Cardiac muscle cell (in vitro differentiated cells and primary cell): Measurements from ENCODE around the gene BCCIP. TPM values are rescaled to one million over a fixed set of nuclear protein-coding genes. Genes with fewer than 3 reads are reported as not detected.

ENCODE experiments used
- DNase-seq, 2 donors: peaks; one replicate each; pipeline versions ENCODE4 v3.0.0 to v3.0.0-alpha.2; 2010 to 2017; ENCODE audit warnings: low read depth in 1 of 2, low spot score in 1 of 2
- H3K27ac ChIP-seq: fragments of 200-600 bp; sonication (generic); 2 replicates; pipeline ENCODE4 v1.5.1; 2016
- H3K27me3 ChIP-seq: fragments of 200-600 bp; sonication (generic); 2 replicates; pipeline ENCODE4 v1.6.0; 2016; ENCODE audit warnings: control low read depth
- H3K36me3 ChIP-seq: fragments of 200-600 bp; sonication (generic); 2 replicates; pipeline ENCODE4 v1.5.1; 2016; ENCODE audit warnings: control low read depth
- H3K4me1 ChIP-seq: fragments of 200-600 bp; sonication (generic); 2 replicates; pipeline ENCODE4 v1.8.1; 2017; ENCODE audit warnings: low read depth, mild to moderate bottlenecking, mixed run types
- H3K4me3 ChIP-seq: fragments of 200-600 bp; sonication (generic); 2 replicates; pipeline ENCODE4 v1.5.1; 2016; ENCODE audit warnings: mild to moderate bottlenecking
- H3K9me3 ChIP-seq: fragments of 200-600 bp; sonication (generic); 2 replicates; pipeline ENCODE4 v1.5.1; 2017; ENCODE audit warnings: low read depth, mild to moderate bottlenecking, control low read depth
- CTCF ChIP-seq: IDR thresholded peaks from 2 replicates; pipeline ENCODE4 v1.5.1; 2012; ENCODE audit warnings: low read depth, mild to moderate bottlenecking, low read length
- polyA plus RNA-seq: library from polyadenylated mRNA; unstranded; fragments of >200 nt; fragmentation: Nextera tagmentation; extraction: Ambion mirVana; gene quantifications from 2 replicates; pipeline ENCODE4 v1.2.1, GENCODE V29; 2016
- total RNA-seq: library from RNA; depleted of rRNA; stranded (reverse); fragments of >200 nt; gene quantifications from 2 replicates; pipeline ENCODE4 v1.2.3, GENCODE V29; 2016

BCCIP gene
- total and polyA plus RNA-seq, 2 experiments from 2014 or later = 34.2 to 93.9 TPM

DNA sequence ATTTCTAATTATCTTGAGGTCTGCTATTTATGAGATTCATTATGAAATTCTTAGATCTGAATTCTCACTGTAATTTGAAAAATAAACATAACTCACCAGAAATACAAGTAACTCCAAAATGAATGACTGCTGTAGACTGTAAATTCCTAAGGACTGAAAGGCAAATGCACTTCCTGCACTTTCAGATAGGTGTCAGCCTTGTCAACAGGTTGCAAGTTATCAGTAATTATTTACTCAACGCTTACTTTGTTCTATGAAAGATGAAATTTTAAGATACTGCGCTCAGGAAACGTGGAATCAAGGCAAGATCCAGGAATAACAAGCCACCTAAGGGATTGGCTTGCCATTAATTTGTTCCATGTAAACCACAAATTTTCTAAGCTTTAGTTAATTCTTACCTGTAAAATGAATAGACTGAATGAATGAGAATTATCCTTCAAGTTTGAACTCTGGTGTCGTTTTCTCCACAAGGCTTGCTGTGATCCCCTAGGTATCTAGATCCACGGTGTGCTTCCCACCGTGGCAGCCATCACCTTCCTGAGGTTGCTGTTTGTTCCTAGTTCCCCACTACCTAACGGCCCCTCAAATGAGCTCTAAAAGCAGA, 45.1 kb downstream of the BCCIP start:
- H3K36me3 ChIP-seq = peaks cover 10% of the 10 kb centered on the region
- no peaks in the 10 kb centered on the region for H3K4me1 ChIP-seq
- H3K4me3 ChIP-seq = no peak overlapping the region
- no peaks in the 10 kb centered on the region for H3K9me3 ChIP-seq
- no peaks in the 10 kb centered on the region for H3K27me3 ChIP-seq
- TF ChIP-seq CTCF = peak; percentile 74
- H3K27ac ChIP-seq = no peak overlapping the region
- DNase-seq = peak; percentile 35 to 59

DNA sequence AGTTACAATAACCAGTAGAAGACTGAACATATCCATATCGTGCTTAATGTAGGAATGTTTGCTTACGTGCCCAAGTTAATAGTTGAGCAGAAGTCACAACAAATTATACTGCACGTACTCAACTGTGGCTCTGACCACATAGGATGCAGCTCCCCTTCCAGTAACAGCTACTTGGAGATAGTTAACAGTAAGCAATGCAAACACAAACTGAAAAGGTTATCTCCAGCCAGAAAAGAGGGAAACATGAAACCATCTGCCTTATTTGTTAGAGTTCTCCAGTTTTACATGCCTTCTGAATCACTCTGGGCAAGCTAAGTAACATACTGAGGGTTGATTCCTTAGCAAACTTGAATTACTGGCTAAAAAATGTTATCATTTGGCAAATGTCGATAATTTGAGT, 48.0 kb downstream of the BCCIP start:
- Histone ChIP-seq H3K27me3 (no peaks in the 10 kb centered on the region), H3K4me3 (no peak overlapping the region), H3K36me3 (peaks cover 5% of the 10 kb centered on the region), H3K4me1 (no peaks in the 10 kb centered on the region), H3K27ac (peak overlapping the region; percentile 62), H3K9me3 (no peaks in the 10 kb centered on the region)
- no peak for DNase-seq
- no peak for TF ChIP-seq CTCF

DNA sequence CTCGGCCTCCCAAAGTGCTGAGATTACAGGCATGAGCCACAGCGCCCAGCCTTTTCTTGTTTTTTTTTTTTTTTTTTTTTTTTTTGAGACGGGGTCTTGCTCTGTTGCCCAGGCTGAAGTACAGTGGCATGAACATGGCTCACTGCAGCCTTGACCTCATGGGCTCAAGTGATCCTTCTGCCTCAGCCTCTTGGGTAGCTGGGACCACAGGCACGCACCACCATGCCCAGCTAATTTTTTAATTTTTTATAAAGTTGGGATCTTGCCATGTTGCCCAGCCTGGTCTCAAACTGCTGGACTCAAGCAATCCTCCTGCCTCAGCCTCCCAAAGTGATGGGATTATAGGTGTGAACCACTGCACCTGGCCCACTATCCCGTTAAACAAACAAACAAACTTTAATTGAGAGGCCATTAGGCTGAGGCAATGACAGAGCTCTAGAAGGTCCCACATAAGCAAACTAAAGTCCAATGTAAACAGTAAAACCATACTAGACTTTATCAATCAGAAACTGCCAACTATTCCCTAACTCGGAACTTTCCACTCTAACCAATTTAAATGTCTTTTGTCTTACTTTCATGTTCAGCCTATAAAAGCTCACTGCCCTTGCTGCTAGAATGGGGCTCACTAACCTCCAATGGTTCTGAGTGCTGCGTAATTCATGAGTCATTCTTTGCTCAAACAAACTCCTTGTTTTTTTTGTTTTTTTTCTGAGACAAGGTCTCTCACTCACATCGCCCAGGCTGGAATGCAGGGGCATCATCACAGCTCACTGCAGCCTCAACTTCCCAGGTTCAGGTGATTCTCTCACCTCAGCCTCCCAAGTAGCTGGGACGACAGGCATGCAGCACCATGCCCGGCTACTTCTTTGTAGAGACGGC, 55.9 kb downstream of the BCCIP start:
- H3K27ac ChIP-seq = no peak overlapping the region
- H3K4me3 ChIP-seq = no peak overlapping the region
- H3K9me3 ChIP-seq = no peaks in the 10 kb centered on the region

GRCh38 chr10:125880719-125881118, 57.4 kb downstream of the BCCIP start:
- no peak for TF ChIP-seq CTCF
- Histone ChIP-seq H3K36me3 (peaks cover 4% of the 10 kb centered on the region), H3K9me3 (no peaks in the 10 kb centered on the region), H3K4me1 (peaks cover 24% of the 10 kb centered on the region), H3K27me3 (no peaks in the 10 kb centered on the region), H3K4me3 (peak overlapping the region; percentile 6), H3K27ac (peak overlapping the region; percentile 83)
- DNase-seq = peak in 1 of 2 donors; percentile 13

More for the DNA sequence above, 55.9 kb downstream of the BCCIP start:
- TF ChIP-seq CTCF = no peak
- peaks cover 24% of the 10 kb centered on the region for H3K4me1 ChIP-seq
- H3K36me3 ChIP-seq = no peaks in the 10 kb centered on the region
- no peaks in the 10 kb centered on the region for H3K27me3 ChIP-seq
- peak in 1 of 2 donors; percentile 76 for DNase-seq

- Histone ChIP-seq H3K27ac (peak within 1 kb of the TSS; percentile 83), H3K4me3 (peak within 1 kb of the TSS; percentile 6), H3K9me3 (no peaks in the 10 kb centered on the region), H3K36me3 (peaks cover 4% of the 10 kb centered on the region), H3K4me1 (peaks cover 24% of the 10 kb centered on the region), H3K27me3 (no peaks in the 10 kb centered on the region)
- peak in 1 of 2 donors; percentile 50 for DNase-seq
- no peak for TF ChIP-seq CTCF
Measured at GRCh38 chr10:125881192-125881591, 57.8 kb downstream of the BCCIP start, which contains the start of gene DHX32. DHX32 (minus strand) TSS chr10:125881292; CDS start chr10:125880824, 468 bp downstream.
